Measurements from ENCODE around the gene MICAL3.

Gene MICAL3

DNA sequence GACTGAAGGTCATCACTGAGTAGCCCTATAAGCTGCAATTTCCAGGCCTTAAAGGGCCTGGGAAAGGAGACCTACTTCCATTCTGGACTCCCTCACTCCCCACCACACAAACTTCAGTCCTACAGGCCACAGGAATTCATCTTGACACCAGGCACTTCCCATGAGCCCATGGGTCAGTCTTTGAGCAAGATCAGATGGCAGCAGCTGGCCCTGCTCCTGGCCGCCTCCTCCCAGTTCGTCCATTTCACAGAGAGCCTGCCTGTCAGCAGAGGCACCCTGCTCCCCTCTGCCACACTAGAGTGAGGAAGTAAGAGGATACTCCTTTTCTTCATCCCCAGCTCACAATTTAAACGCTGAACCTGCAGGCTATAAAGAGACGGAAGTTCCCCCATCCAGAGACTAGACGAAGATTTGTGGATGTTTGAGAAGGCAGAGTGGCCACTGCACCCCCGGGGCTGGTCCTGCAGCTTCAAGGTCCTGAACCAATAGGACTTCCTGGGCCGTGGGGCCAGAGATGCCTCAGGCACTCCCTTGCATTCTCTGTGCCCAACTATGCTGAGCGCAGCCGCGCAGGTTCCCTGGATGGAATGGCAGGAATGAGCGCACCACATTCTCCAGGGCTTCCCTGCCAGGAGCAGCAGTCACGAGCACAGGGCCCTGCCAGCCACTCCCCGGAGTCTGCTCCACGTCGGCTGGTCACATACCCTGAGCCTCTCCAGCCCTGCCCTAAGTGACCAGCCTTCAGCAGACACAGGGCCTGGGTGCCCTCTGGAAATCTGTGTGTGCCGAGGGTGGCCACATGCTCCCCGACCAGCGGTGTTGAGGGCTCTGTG, 216.6 kb downstream of the MICAL3 start:
- H3K36me3 ChIP-seq (ENCODE audit: insufficient read depth, low read length) = peaks cover 7% of the 10 kb centered on the region; the same call in 1 of the 2 replicates
- no peaks in the 10 kb centered on the region for H4K20me1 ChIP-seq (ENCODE audit: insufficient read depth, low read length)
- TF ChIP-seq EZH2 (IDR thresholded peaks at IDR 0.05; ENCODE audit: borderline replicate concordance, low read length) = no peak
- TF ChIP-seq CTCF (IDR thresholded peaks at IDR 0.05; ENCODE audit: low read length) = no peak
- H3K27ac ChIP-seq (ENCODE audit: low read depth, low read length, poor library complexity, severe bottlenecking) = no peak overlapping the region
- H3K4me3 ChIP-seq (ENCODE audit: low read depth, low read length, poor library complexity, severe bottlenecking) = no peak overlapping the region
- peaks cover 8% of the 10 kb centered on the region for H3K4me1 ChIP-seq (ENCODE audit: insufficient read depth, low read length, severe bottlenecking)
- H2AFZ ChIP-seq (ENCODE audit: low read length) = no peak overlapping the region
- no peaks in the 10 kb centered on the region for H3K79me2 ChIP-seq (ENCODE audit: insufficient read depth, low read length)
- H3K27me3 ChIP-seq (ENCODE audit: insufficient read depth, low read length) = no peaks in the 10 kb centered on the region
- no peak overlapping the region for H3K9ac ChIP-seq (ENCODE audit: low read length)
- no peak overlapping the region for H3K4me2 ChIP-seq (ENCODE audit: low read length)
- no peaks in the 10 kb centered on the region for H3K9me2 ChIP-seq (ENCODE audit: low read depth, low read length)
- no peaks in the 10 kb centered on the region for H3F3A ChIP-seq (ENCODE audit: insufficient read depth, low read length)
- H3K9me3 ChIP-seq (ENCODE audit: low read length) = no peaks in the 10 kb centered on the region

DNA sequence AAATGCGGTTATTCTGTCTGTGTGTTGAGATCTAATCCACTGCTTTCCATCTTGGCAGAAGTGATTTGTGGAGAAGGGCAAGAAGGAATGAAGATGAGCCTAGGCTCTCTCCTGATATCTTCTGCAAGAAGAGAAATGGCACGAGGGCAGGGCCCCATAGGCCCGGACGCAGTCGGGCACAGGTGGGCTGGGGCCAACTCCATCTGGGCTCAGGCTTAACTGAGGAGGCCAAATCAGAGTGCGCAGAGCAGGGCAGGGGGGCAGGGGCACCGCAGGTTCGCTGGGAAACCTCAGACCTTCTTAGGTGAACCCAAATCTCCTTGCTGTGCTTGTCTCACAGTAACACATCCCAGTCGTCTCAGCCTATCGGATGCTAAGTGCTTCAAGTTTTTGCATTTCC, 217.3 kb downstream of the MICAL3 start:
- peaks cover 7% of the 10 kb centered on the region; the same call in 1 of the 2 replicates for H3K36me3 ChIP-seq (ENCODE audit: insufficient read depth, low read length)
- H3K9me3 ChIP-seq (ENCODE audit: low read length) = no peaks in the 10 kb centered on the region

DNA sequence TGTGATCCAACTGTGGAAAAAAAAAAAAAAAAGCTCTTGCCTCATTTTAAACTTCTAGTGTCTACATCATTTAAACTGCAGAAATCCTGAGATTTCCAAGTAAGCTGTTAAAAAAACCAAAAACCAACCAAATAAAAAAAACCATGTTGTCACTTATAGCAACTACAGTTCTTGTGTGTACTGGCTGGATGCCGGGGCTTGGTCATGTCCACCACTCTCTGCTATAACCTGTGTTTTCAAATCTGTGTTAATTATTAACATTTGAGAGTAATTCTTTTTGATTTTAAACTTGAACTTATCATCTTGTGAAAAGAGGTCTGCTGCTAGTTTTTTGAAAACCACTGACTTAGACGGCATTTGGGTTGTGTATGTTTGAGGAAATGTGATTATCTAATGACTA, 217.9 kb downstream of the MICAL3 start:
- H3K9me3 ChIP-seq (ENCODE audit: low read length) = no peaks in the 10 kb centered on the region
- no peak overlapping the region for H3K9ac ChIP-seq (ENCODE audit: low read length)
- no peak for TF ChIP-seq CTCF (IDR thresholded peaks at IDR 0.05; ENCODE audit: low read length)
- no peak for TF ChIP-seq EZH2 (IDR thresholded peaks at IDR 0.05; ENCODE audit: borderline replicate concordance, low read length)
- peaks cover 7% of the 10 kb centered on the region; the same call in 1 of the 2 replicates for H3K36me3 ChIP-seq (ENCODE audit: insufficient read depth, low read length)
- peaks cover 1% of the 10 kb centered on the region for H3K4me1 ChIP-seq (ENCODE audit: insufficient read depth, low read length, severe bottlenecking)
- no peaks in the 10 kb centered on the region for H3K79me2 ChIP-seq (ENCODE audit: insufficient read depth, low read length)
- no peak overlapping the region for H2AFZ ChIP-seq (ENCODE audit: low read length)
- no peaks in the 10 kb centered on the region for H4K20me1 ChIP-seq (ENCODE audit: insufficient read depth, low read length)
- H3K9me2 ChIP-seq (ENCODE audit: low read depth, low read length) = no peaks in the 10 kb centered on the region
- H3K27ac ChIP-seq (ENCODE audit: low read depth, low read length, poor library complexity, severe bottlenecking) = no peak overlapping the region
- H3F3A ChIP-seq (ENCODE audit: insufficient read depth, low read length) = no peaks in the 10 kb centered on the region
- H3K4me3 ChIP-seq (ENCODE audit: low read depth, low read length, poor library complexity, severe bottlenecking) = no peak overlapping the region
- no peak overlapping the region for H3K4me2 ChIP-seq (ENCODE audit: low read length)
- H3K27me3 ChIP-seq (ENCODE audit: insufficient read depth, low read length) = no peaks in the 10 kb centered on the region

More for the DNA sequence above, 217.3 kb downstream of the MICAL3 start:
- H3K79me2 ChIP-seq (ENCODE audit: insufficient read depth, low read length) = no peaks in the 10 kb centered on the region
- H3F3A ChIP-seq (ENCODE audit: insufficient read depth, low read length) = no peaks in the 10 kb centered on the region
- no peak overlapping the region for H2AFZ ChIP-seq (ENCODE audit: low read length)
- H3K9ac ChIP-seq (ENCODE audit: low read length) = no peak overlapping the region
- H3K27ac ChIP-seq (ENCODE audit: low read depth, low read length, poor library complexity, severe bottlenecking) = no peak overlapping the region
- H4K20me1 ChIP-seq (ENCODE audit: insufficient read depth, low read length) = no peaks in the 10 kb centered on the region
- H3K4me1 ChIP-seq (ENCODE audit: insufficient read depth, low read length, severe bottlenecking) = peaks cover under 1% of the 10 kb centered on the region
- H3K9me2 ChIP-seq (ENCODE audit: low read depth, low read length) = no peaks in the 10 kb centered on the region
- no peaks in the 10 kb centered on the region for H3K27me3 ChIP-seq (ENCODE audit: insufficient read depth, low read length)
- no peak for TF ChIP-seq EZH2 (IDR thresholded peaks at IDR 0.05; ENCODE audit: borderline replicate concordance, low read length)
- no peak for TF ChIP-seq CTCF (IDR thresholded peaks at IDR 0.05; ENCODE audit: low read length)
- H3K4me2 ChIP-seq (ENCODE audit: low read length) = no peak overlapping the region
- H3K4me3 ChIP-seq (ENCODE audit: low read depth, low read length, poor library complexity, severe bottlenecking) = no peak overlapping the region
